Keratinocyte (primary cell): ENCODE results near the gene NCBP3. TPM values are rescaled to one million over a fixed set of nuclear protein-coding genes. Genes with fewer than 3 reads are reported as not detected.

Experiments
- DNase-seq: peaks from one replicate; pipeline ENCODE4 v3.0.0-alpha.2; 2011; ENCODE audit warnings: low read depth, missing footprints, low spot score
- FAIRE-seq: peaks from 2 replicates; lab custom pipeline; 2011; peaks lifted over from hg19 to GRCh38; lab: Jason Lieb, UNC
- H2AFZ ChIP-seq: 2 replicates; pipeline ENCODE4 v1.6.0; 2012; ENCODE audit warnings: low read length, control low read depth, inconsistent platforms; ENCODE audit not compliant: control insufficient read depth
- H3K27ac ChIP-seq: 2 replicates; pipeline ENCODE4 v1.5.1; 2011; ENCODE audit warnings: low read length; ENCODE audit not compliant: control insufficient read depth, insufficient read depth
- H3K27me3 ChIP-seq: 3 replicates; pipeline ENCODE4 v1.6.0; 2011; ENCODE audit warnings: low read length; ENCODE audit not compliant: control insufficient read depth, insufficient read depth; ENCODE audit errors: extremely low read depth
- H3K36me3 ChIP-seq, 2 experiments: 2 replicates in 1 of 2; 3 replicates in 1 of 2; pipeline ENCODE4 v1.5.1; 2011; ENCODE audit warnings: low read length in 2 of 2, mild to moderate bottlenecking in 1 of 2; ENCODE audit not compliant: control insufficient read depth in 2 of 2, insufficient read depth in 2 of 2; ENCODE audit errors: extremely low read depth in 1 of 2
- H3K4me1 ChIP-seq: 3 replicates; pipeline ENCODE4 v1.5.1; 2011; ENCODE audit warnings: low read length; ENCODE audit not compliant: control insufficient read depth, insufficient read depth; ENCODE audit errors: extremely low read depth
- H3K4me2 ChIP-seq: 3 replicates; pipeline ENCODE4 v1.6.0; 2011; ENCODE audit warnings: low read depth, low read length; ENCODE audit not compliant: control insufficient read depth, insufficient read depth; ENCODE audit errors: extremely low read depth
- H3K4me3 ChIP-seq, 3 experiments: fragments of 200-600 bp in 1 of 3; sonication (generic) in 1 of 3; 2 replicates in 2 of 3; 3 replicates in 1 of 3; pipeline ENCODE4 v1.5.1; 2011 to 2016; ENCODE audit warnings: low read length in 3 of 3, mild to moderate bottlenecking in 3 of 3, control low read depth in 2 of 3, inconsistent platforms in 1 of 3, low read depth in 1 of 3, mixed read lengths in 1 of 3, mixed run types in 1 of 3, moderate library complexity in 1 of 3; ENCODE audit not compliant: control insufficient read depth in 2 of 3, insufficient read depth in 2 of 3; ENCODE audit errors: extremely low read depth in 1 of 3
- H3K79me2 ChIP-seq: 2 replicates; pipeline ENCODE4 v1.6.0; 2012; ENCODE audit warnings: low read length; ENCODE audit not compliant: control insufficient read depth, insufficient read depth
- H3K9ac ChIP-seq: 3 replicates; pipeline ENCODE4 v1.6.0; 2011; ENCODE audit warnings: low read length; ENCODE audit not compliant: control insufficient read depth, insufficient read depth; ENCODE audit errors: extremely low read depth
- H3K9me1 ChIP-seq: 3 replicates; pipeline ENCODE4 v1.6.0; 2011; ENCODE audit warnings: low read length; ENCODE audit not compliant: control insufficient read depth, insufficient read depth; ENCODE audit errors: extremely low read depth
- H3K9me3 ChIP-seq: 2 replicates; pipeline ENCODE4 v1.5.1; 2012; ENCODE audit warnings: low read depth, low read length; ENCODE audit not compliant: control insufficient read depth
- H4K20me1 ChIP-seq: 3 replicates; pipeline ENCODE4 v1.6.0; 2011; ENCODE audit warnings: low read length; ENCODE audit not compliant: control insufficient read depth, insufficient read depth; ENCODE audit errors: extremely low read depth
- CTCF ChIP-seq, 3 experiments: IDR thresholded peaks in 1 of 3; conservative IDR thresholded peaks in 1 of 3; optimal IDR thresholded peaks in 1 of 3; 2 replicates in 2 of 3; 3 replicates in 1 of 3; pipeline versions ENCODE3 to v1.5.1; 2011; ENCODE audit warnings: low read length in 3 of 3, mild to moderate bottlenecking in 3 of 3, moderate library complexity in 2 of 3, control low read depth in 1 of 3, inconsistent platforms in 1 of 3; ENCODE audit not compliant: insufficient read depth in 2 of 3; ENCODE audit errors: extremely low read depth in 1 of 3
- EZH2 ChIP-seq: IDR thresholded peaks from one replicate; pipeline ENCODE4 v1.6.1; 2012; ENCODE audit warnings: inconsistent platforms, mild to moderate bottlenecking, low read length, moderate library complexity
- dilution Hi-C: fragments of 300-500 bp; cut with MboI; formaldehyde crosslinking; loops from one replicate; pipeline ENCODE4 v1.7.0; 2020; ENCODE audit warnings: low sequenced_read_pairs; ENCODE audit not compliant: extremely low pct_ligation_motif_present
- polyA plus RNA-seq, 5 experiments: library from polyadenylated mRNA; depleted of rRNA in 3 of 5; stranded (reverse) in 3 of 5; stranded (forward) in 1 of 5; unstranded in 1 of 5; fragments of >200 nt; gene quantifications; 1 replicate in 1 of 5; 2 replicates in 3 of 5; 3 replicates in 1 of 5; pipeline versions ENCODE4 v1.2.1 to v1.2.3, GENCODE V29; 2011 to 2012; ENCODE audit warnings: missing spikeins in 2 of 5, low read depth in 1 of 5, low replicate concordance in 1 of 5

NCBP3 gene
- polyA plus RNA-seq, 1 donor (not counting 4 experiments of a cell fraction or from before 2014, with no cell fraction given) = 22.1 TPM

DNA sequence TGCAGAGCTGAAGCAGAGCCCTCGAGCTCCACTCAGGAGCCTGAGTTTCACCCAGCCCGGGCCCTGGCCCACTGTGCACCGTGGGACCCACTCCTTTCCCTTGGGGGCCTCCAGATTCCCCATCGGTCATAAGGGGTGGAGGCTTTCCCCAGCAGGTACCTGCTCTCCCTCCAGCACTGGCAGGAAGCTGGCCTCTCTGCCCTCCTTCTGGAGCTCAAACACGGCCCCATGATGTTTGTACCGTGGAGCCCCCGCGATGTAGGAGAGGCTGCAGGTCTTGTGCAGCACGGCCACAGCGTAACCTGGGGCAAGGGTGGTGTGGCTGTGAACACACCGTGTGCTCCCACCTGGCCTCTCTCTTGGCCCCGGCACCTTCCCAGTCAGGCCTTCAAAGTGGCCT, 92.4 kb downstream of the NCBP3 start:
- Histone ChIP-seq H3K27ac (no peak overlapping the region), H3K79me2 (no peaks in the 10 kb centered on the region), H3K36me3 (no peaks in the 10 kb centered on the region), H3K4me3 (no peak overlapping the region), H3K4me2 (peak overlapping the region; percentile 56), H3K9ac (no peak overlapping the region), H2AFZ (peak overlapping the region; percentile 66), H3K27me3 (no peaks in the 10 kb centered on the region), H3K9me3 (no peaks in the 10 kb centered on the region), H4K20me1 (no peaks in the 10 kb centered on the region), H3K4me1 (peaks cover 4% of the 10 kb centered on the region), H3K9me1 (no peaks in the 10 kb centered on the region)
- dilution Hi-C loops = no loop called here
- DNase-seq (no peak), FAIRE-seq (no peak)
- no peak for TF ChIP-seq CTCF (optimal IDR thresholded peaks at IDR 0.05 in 1 of 3, IDR thresholded peaks at IDR 0.05 in 1 of 3, conservative IDR thresholded peaks at IDR 0.05 in 1 of 3; ENCODE audit: extremely low read depth in 1 of 3, insufficient read depth in 2 of 3, low read length in 3 of 3)
- TF ChIP-seq EZH2 = no peak

Other genes starting within 250 kb of the NCBP3 start
- gene TRPV1, start 236.8 kb downstream of the NCBP3 start, polyA plus RNA-seq = 1.3 to 2.2 TPM (median 1.5 TPM) in 3 replicates
- gene SHPK, start 210.0 kb downstream of the NCBP3 start, polyA plus RNA-seq = 9.2 to 11.8 TPM (median 11.0 TPM) in 3 replicates
- 7.4 to 10.3 TPM (median 10.2 TPM) in 3 replicates for gene CTNS, start 209.5 kb downstream of the NCBP3 start, polyA plus RNA-seq
- gene TAX1BP3, start 177.7 kb downstream of the NCBP3 start, polyA plus RNA-seq = 105 to 197 TPM (median 126 TPM) in 3 replicates
- 35.4 to 47.4 TPM (median 36.6 TPM) in 3 replicates for gene EMC6, start 177.4 kb downstream of the NCBP3 start, polyA plus RNA-seq
- 0.43 to 0.97 TPM (median 0.63 TPM) in 3 replicates for gene P2RX5, start 150.1 kb downstream of the NCBP3 start, polyA plus RNA-seq
- gene HASPIN, start 122.3 kb downstream of the NCBP3 start, polyA plus RNA-seq = 0.90 to 4.7 TPM (median 3.5 TPM) in 3 replicates
- 45.7 to 66.6 TPM (median 50.8 TPM) in 3 replicates for gene ITGAE, start 45.1 kb downstream of the NCBP3 start, polyA plus RNA-seq
- 1.8 to 2.6 TPM (median 2.5 TPM) in 3 replicates for gene CAMKK1, start 46.8 kb upstream of the NCBP3 start, polyA plus RNA-seq
- gene P2RX1, start 70.2 kb upstream of the NCBP3 start, polyA plus RNA-seq = not detected in 3 replicates
- gene ATP2A3, start 118.2 kb upstream of the NCBP3 start, polyA plus RNA-seq = 0.13 to 0.46 TPM (median 0.21 TPM) in 3 replicates